H9 (cell line): ENCODE data around the gene CD81. TPM values are rescaled to one million over a fixed set of nuclear protein-coding genes. Genes with fewer than 3 reads are reported as not detected.
A peak's percentile ranks its signal among the peaks of the same experiment; 100 is the strongest.

Source experiments
- DNase-seq: peaks from one replicate; pipeline ENCODE4 v3.0.0-alpha.2; 2017
- H2AFZ ChIP-seq: one replicate; pipeline ENCODE4 v1.6.1; 2013; ENCODE audit warnings: mild to moderate bottlenecking, low read length, control low read depth, moderate library complexity
- H2AK5ac ChIP-seq: 2 replicates; pipeline ENCODE4 v1.6.1; 2013; ENCODE audit warnings: low read length, control low read depth, mixed read lengths; ENCODE audit not compliant: insufficient read length
- H2BK120ac ChIP-seq: one replicate; pipeline ENCODE4 v1.6.1; 2013; ENCODE audit warnings: low read depth, mild to moderate bottlenecking, low read length, control low read depth, inconsistent platforms; ENCODE audit not compliant: poor library complexity, severe bottlenecking
- H2BK12ac ChIP-seq: 2 replicates; pipeline ENCODE4 v1.6.1; 2013; ENCODE audit warnings: low read length, control low read depth, mixed read lengths, low read depth; ENCODE audit not compliant: insufficient read length
- H2BK15ac ChIP-seq: 2 replicates; pipeline ENCODE4 v1.6.1; 2013; ENCODE audit warnings: low read depth, low read length, control low read depth
- H2BK20ac ChIP-seq: one replicate; pipeline ENCODE4 v1.6.1; 2013; ENCODE audit warnings: low read depth, mild to moderate bottlenecking, low read length, control low read depth, inconsistent platforms; ENCODE audit not compliant: poor library complexity, severe bottlenecking
- H2BK5ac ChIP-seq: 2 replicates; pipeline ENCODE4 v1.6.1; 2013; ENCODE audit warnings: low read length, control low read depth, mixed read lengths; ENCODE audit not compliant: insufficient read length
- H3K14ac ChIP-seq: 2 replicates; pipeline ENCODE4 v1.6.1; 2013; ENCODE audit warnings: low read length, control low read depth; ENCODE audit not compliant: insufficient read depth
- H3K18ac ChIP-seq: 2 replicates; pipeline ENCODE4 v1.6.1; 2013; ENCODE audit warnings: low read depth, mild to moderate bottlenecking, mixed read lengths, low read length, control low read depth; ENCODE audit not compliant: insufficient read length
- H3K23ac ChIP-seq: 2 replicates; pipeline ENCODE4 v1.6.1; 2013; ENCODE audit warnings: low read length, control low read depth, mixed read lengths, low read depth; ENCODE audit not compliant: insufficient read length
- H3K23me2 ChIP-seq: 2 replicates; pipeline ENCODE4 v1.6.1; 2013; ENCODE audit warnings: low read depth, mild to moderate bottlenecking, mixed read lengths, low read length, control low read depth; ENCODE audit not compliant: insufficient read length, poor library complexity, severe bottlenecking
- H3K27ac ChIP-seq: 2 replicates; pipeline ENCODE4 v1.5.1; 2013; ENCODE audit warnings: low read length, control low read depth, mixed read lengths, low read depth; ENCODE audit not compliant: insufficient read length
- H3K27me3 ChIP-seq: 2 replicates; pipeline ENCODE4 v1.6.1; 2013; ENCODE audit warnings: low read length, control low read depth, inconsistent platforms; ENCODE audit not compliant: insufficient read depth
- H3K4ac ChIP-seq: 2 replicates; pipeline ENCODE4 v1.6.1; 2013; ENCODE audit warnings: low read depth, mild to moderate bottlenecking, control low read depth, inconsistent platforms, low read length, moderate library complexity
- H3K4me1 ChIP-seq: 2 replicates; pipeline ENCODE4 v1.6.1; 2013; ENCODE audit warnings: low read length, control low read depth, inconsistent platforms; ENCODE audit not compliant: insufficient read depth
- H3K4me2 ChIP-seq: 2 replicates; pipeline ENCODE4 v1.6.1; 2013; ENCODE audit warnings: low read length, control low read depth, mixed read lengths; ENCODE audit not compliant: insufficient read length, insufficient read depth
- H3K56ac ChIP-seq: 2 replicates; pipeline ENCODE4 v1.6.1; 2013; ENCODE audit warnings: low read depth, mild to moderate bottlenecking, mixed read lengths, low read length, control low read depth; ENCODE audit not compliant: insufficient read length
- H3K79me1 ChIP-seq: 2 replicates; pipeline ENCODE4 v1.6.1; 2013; ENCODE audit warnings: low read depth, mild to moderate bottlenecking, moderate library complexity, low read length, control low read depth, inconsistent platforms; ENCODE audit not compliant: insufficient read depth, poor library complexity, severe bottlenecking
- H3K79me2 ChIP-seq: 2 replicates; pipeline ENCODE4 v1.6.1; 2013; ENCODE audit warnings: low read length, control low read depth, inconsistent platforms; ENCODE audit not compliant: insufficient read depth
- H3K9ac ChIP-seq: 2 replicates; pipeline ENCODE4 v1.6.1; 2013; ENCODE audit warnings: low read length, control low read depth, mixed read lengths; ENCODE audit not compliant: insufficient read length; ENCODE audit errors: extremely low read depth
- H3K9me3 ChIP-seq: one replicate; pipeline ENCODE4 v1.6.1; 2013; ENCODE audit warnings: low read depth, low read length, inconsistent platforms; ENCODE audit not compliant: control insufficient read depth
- H3T11ph ChIP-seq: one replicate; pipeline ENCODE4 v1.6.1; 2013; ENCODE audit warnings: mild to moderate bottlenecking, low read length, control low read depth, inconsistent platforms
- H4K20me1 ChIP-seq: one replicate; pipeline ENCODE4 v1.6.1; 2013; ENCODE audit not compliant: control insufficient read depth, insufficient read length, insufficient read depth
- H4K5ac ChIP-seq: 2 replicates; pipeline ENCODE4 v1.6.1; 2013; ENCODE audit warnings: low read depth, mild to moderate bottlenecking, mixed read lengths, low read length, control low read depth; ENCODE audit not compliant: insufficient read length
- H4K8ac ChIP-seq: replicated peaks from 2 replicates; pipeline ENCODE4 v1.6.1; 2013; ENCODE audit warnings: low read length, control low read depth, mixed read lengths, low read depth; ENCODE audit not compliant: insufficient read length
- H4K91ac ChIP-seq: 2 replicates; pipeline ENCODE4 v1.6.1; 2013; ENCODE audit warnings: low read depth, mild to moderate bottlenecking, moderate library complexity, mixed read lengths, low read length, control low read depth; ENCODE audit not compliant: insufficient read length
- H3K27ac Mint-ChIP-seq, 3 experiments: 2 replicates in 2 of 3; 3 replicates in 1 of 3; pipeline ENCODE4 v1.8.0; 2020 to 2021; ENCODE audit warnings: mixed read lengths in 3 of 3, mild to moderate bottlenecking in 1 of 3, moderate library complexity in 1 of 3
- H3K27me3 Mint-ChIP-seq: 2 replicates; pipeline ENCODE4 v1.8.0; 2021; ENCODE audit warnings: low read depth, mild to moderate bottlenecking, moderate library complexity, mixed read lengths
- H3K36me3 Mint-ChIP-seq, 3 experiments: 2 replicates in 2 of 3; 3 replicates in 1 of 3; pipeline ENCODE4 v1.8.0; 2020 to 2021; ENCODE audit warnings: low read depth in 3 of 3, mixed read lengths in 3 of 3; ENCODE audit not compliant: insufficient read depth in 1 of 3
- H3K4me1 Mint-ChIP-seq, 2 experiments: 2 replicates each; pipeline ENCODE4 v1.8.0; 2020; ENCODE audit warnings: mixed read lengths in 2 of 2
- H3K4me3 Mint-ChIP-seq, 2 experiments: 2 replicates in 1 of 2; 3 replicates in 1 of 2; pipeline ENCODE4 v1.8.0; 2020 to 2021; ENCODE audit warnings: mild to moderate bottlenecking in 2 of 2, mixed read lengths in 2 of 2, moderate library complexity in 1 of 2
- H3K9me3 Mint-ChIP-seq, 2 experiments: 2 replicates in 1 of 2; 3 replicates in 1 of 2; pipeline ENCODE4 v1.8.0; 2020; ENCODE audit warnings: mild to moderate bottlenecking in 2 of 2, mixed read lengths in 2 of 2, moderate library complexity in 1 of 2
- CTCF ChIP-seq: fragments of 200-600 bp; sonication (generic); conservative IDR thresholded peaks from 3 replicates; pipeline ENCODE4 v1.8.0; 2021; ENCODE audit warnings: antibody characterized with exemption, mild to moderate bottlenecking
- WGBS: extraction: QIAGEN DNeasy Blood & Tissue Kit; methylation state at CpG from one replicate; pipeline ENCODE4 v1.1.7; 2013; ENCODE audit warnings: missing lambda C conversion rate, low lambda C conversion rate, mixed read lengths; ENCODE audit not compliant: insufficient read length; ENCODE audit errors: extremely low coverage; 5-methylcytosine and 5-hydroxymethylcytosine counted together
- total RNA-seq: library from RNA; stranded (reverse); gene quantifications from 2 replicates; pipeline ENCODE4 v1.2.1, GENCODE V29; 2021

CD81 gene
- total RNA-seq, 1 experiment from 2014 or later = 246 TPM

DNA sequence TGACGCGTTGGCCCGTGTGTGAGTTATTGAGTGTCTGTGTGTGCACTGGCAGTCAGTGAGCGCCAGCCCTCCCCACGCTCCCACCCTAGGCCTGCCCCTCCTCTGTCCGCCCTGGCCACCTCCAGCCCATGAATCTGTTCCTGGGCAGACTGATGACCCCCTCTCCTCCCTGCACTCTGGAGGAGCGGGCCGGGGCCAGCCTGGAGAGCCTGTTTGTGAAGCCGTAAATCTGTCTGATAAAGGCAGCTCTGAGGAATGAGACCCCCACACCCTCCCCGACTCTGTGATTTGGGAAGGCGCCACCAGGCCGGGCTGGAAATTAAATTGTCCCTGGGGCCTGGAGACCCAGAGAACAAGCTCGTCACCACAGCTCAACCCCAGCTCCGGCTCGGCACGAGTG, 32.0 kb downstream of the CD81 start:
- no peaks in the 10 kb centered on the region for H3K9me3 ChIP-seq
- H3K4me1 Mint-ChIP-seq = no peaks in the 10 kb centered on the region
- H3K9ac ChIP-seq = no peak overlapping the region
- no peak for TF ChIP-seq CTCF
- no peaks in the 10 kb centered on the region for H3K4me1 ChIP-seq
- H3K23ac ChIP-seq = no peak overlapping the region
- no peak overlapping the region for H2AK5ac ChIP-seq
- no peak for DNase-seq
- no peaks in the 10 kb centered on the region for H3K36me3 Mint-ChIP-seq
- no peaks in the 10 kb centered on the region for H3K79me2 ChIP-seq
- no peak overlapping the region for H3K4me2 ChIP-seq
- H2AFZ ChIP-seq = no peak overlapping the region
- H2BK15ac ChIP-seq = no peak overlapping the region
- H2BK5ac ChIP-seq = no peak overlapping the region
- H3K4ac ChIP-seq = no peak overlapping the region
- H4K91ac ChIP-seq = no peak overlapping the region
- no peak overlapping the region for H4K5ac ChIP-seq
- no peaks in the 10 kb centered on the region for H3K27me3 ChIP-seq
- H3K23me2 ChIP-seq = no peaks in the 10 kb centered on the region
- no peaks in the 10 kb centered on the region for H4K20me1 ChIP-seq
- peaks cover 7% of the 10 kb centered on the region for H3K27me3 Mint-ChIP-seq
- H2BK20ac ChIP-seq = no peak overlapping the region
- H3K9me3 Mint-ChIP-seq = no peaks in the 10 kb centered on the region; a peak in 1 of 5 replicates
- H2BK12ac ChIP-seq = no peak overlapping the region
- H3K18ac ChIP-seq = no peak overlapping the region
- no peak overlapping the region for H3T11ph ChIP-seq
- H3K14ac ChIP-seq = no peak overlapping the region
- H4K8ac ChIP-seq = no peak overlapping the region
- no peak overlapping the region for H3K56ac ChIP-seq
- H3K4me3 Mint-ChIP-seq = no peak overlapping the region
- no CpG with 5 or more reads among the region's 16 CpGs for WGBS
- H3K79me1 ChIP-seq = no peaks in the 10 kb centered on the region
- no peak overlapping the region for H3K27ac ChIP-seq
- H2BK120ac ChIP-seq = no peak overlapping the region
- peak overlapping the region in 1 of 3 experiments; percentile 89; a peak in 1 of 7 replicates for H3K27ac Mint-ChIP-seq
